Erythroblast (primary cell): ENCODE data around the gene SH3D19.

Source experiments
- GATA1 ChIP-seq: IDR thresholded peaks from 2 replicates; pipeline ENCODE4 v1.6.1; 2011; ENCODE audit warnings: low read depth, mild to moderate bottlenecking, control low read depth, low read length, moderate library complexity
- POLR2A ChIP-seq: IDR thresholded peaks from 2 replicates; pipeline ENCODE4 v1.6.1; 2011; ENCODE audit warnings: mild to moderate bottlenecking, low read length

DNA sequence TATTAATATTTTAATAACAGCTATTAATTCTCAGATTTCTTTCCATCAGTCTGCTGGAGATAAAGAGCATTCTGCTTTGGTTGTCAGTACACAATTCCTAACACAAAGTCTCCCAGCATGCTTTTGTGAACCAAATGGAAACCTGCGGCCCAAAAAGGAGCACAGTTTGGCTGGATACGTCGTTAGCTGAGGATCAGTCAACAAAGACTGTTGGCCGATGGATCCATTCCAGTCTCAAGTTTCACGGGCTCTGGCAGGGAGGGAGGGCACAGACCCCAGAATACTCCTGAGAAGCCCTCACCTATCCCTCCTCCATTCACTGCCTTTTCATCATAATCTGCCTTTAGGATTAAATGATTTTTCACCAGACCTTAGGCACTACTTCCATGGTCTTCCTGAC is 74.7 kb downstream of the SH3D19 start:
- TF ChIP-seq POLR2A, result no peak
- no peak for TF ChIP-seq GATA1
